Heart left ventricle (tissue), 13 donors: ENCODE measurements around the gene NME3.

Experiments used
- POLR2A ChIP-seq, 2 donors: fragments of 450-650 bp; IDR thresholded peaks; one replicate each; pipeline ENCODE4 v1.6.1; 2017; ENCODE audit warnings: antibody characterized with exemption in 2 of 2, mild to moderate bottlenecking in 2 of 2, moderate library complexity in 2 of 2
- TF ChIP-seq, protein P1 (sequence below), 12 donors: fragments of 200-600 bp; sonication (generic) in 4 of 12; IDR thresholded peaks; one replicate each; pipeline versions ENCODE4 v1.5.0 to v1.8.0; 2018 to 2022; ENCODE audit warnings: antibody characterized with exemption in 12 of 12, mild to moderate bottlenecking in 5 of 12
- donor health status: ischemic (EF 13 %, LVEDD 7.1; RV severe dilation, severe dysfunction).
- donor health status: DM: no; HTN: yes; CAD: no.
- donor health status: DM: no; HTN: no; CAD: no.
- donor health status: ischemic (EF 25% LVEDD 6.9; RV normal size, moderate dysfunction).
- donor health status: ischemic (EF 25% LVEDD 5.7; RV mildly dilated, moderate dysfunction).
- donor health status: ischemic (EF 35%, LVEDD 5.7; RV mildly dilated, moderate dysfunction).
- donor health status: nonischemic (EF 11% LVEDD 7.7; RV severe dilation, severe dysfunction).
- donor health status: DM: yes; HTN: yes; CAD: no.
- donor health status: PGD.
- donor health status: ischemic (EF 29% LVEDD 5.4; RV normal size, mild dysfunction).
- donor health status: nonischemic (EF 23%, LVEDD 6.1; RV moderate dilation, normal function).

DNA sequence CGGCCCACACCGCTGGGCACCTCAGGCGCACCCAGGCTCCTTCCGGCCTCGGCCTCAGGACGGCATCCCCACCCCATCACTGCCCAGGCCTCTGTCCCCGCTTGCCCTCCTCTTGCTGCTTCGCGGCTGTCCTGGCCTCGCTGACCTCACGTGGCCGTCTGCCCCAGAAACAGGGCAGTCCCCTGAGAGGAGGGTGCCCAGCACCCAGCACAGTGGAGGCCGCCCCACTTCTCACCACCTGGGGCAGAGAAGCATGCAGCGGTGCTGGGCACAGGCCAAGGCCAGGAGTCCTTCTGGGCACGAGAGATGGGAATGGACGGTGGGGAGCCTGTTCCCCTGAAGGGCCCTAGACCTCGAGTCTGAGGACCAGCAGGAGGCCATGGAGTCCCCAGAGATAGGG, 46.4 kb upstream of the NME3 start:
- TF ChIP-seq, protein P1, sequence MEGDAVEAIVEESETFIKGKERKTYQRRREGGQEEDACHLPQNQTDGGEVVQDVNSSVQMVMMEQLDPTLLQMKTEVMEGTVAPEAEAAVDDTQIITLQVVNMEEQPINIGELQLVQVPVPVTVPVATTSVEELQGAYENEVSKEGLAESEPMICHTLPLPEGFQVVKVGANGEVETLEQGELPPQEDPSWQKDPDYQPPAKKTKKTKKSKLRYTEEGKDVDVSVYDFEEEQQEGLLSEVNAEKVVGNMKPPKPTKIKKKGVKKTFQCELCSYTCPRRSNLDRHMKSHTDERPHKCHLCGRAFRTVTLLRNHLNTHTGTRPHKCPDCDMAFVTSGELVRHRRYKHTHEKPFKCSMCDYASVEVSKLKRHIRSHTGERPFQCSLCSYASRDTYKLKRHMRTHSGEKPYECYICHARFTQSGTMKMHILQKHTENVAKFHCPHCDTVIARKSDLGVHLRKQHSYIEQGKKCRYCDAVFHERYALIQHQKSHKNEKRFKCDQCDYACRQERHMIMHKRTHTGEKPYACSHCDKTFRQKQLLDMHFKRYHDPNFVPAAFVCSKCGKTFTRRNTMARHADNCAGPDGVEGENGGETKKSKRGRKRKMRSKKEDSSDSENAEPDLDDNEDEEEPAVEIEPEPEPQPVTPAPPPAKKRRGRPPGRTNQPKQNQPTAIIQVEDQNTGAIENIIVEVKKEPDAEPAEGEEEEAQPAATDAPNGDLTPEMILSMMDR (IDR thresholded peaks at IDR 0.05) = no peak
- no peak for TF ChIP-seq POLR2A (IDR thresholded peaks at IDR 0.05)
